ENCODE measurements around the gene MINDY4.

MINDY4 gene

GRCh38 chr7:30852744-30853288 is 81.6 kb downstream of the MINDY4 start:
- DNase-seq (ENCODE audit: low read depth in 2 of 2) = no peak

DNA sequence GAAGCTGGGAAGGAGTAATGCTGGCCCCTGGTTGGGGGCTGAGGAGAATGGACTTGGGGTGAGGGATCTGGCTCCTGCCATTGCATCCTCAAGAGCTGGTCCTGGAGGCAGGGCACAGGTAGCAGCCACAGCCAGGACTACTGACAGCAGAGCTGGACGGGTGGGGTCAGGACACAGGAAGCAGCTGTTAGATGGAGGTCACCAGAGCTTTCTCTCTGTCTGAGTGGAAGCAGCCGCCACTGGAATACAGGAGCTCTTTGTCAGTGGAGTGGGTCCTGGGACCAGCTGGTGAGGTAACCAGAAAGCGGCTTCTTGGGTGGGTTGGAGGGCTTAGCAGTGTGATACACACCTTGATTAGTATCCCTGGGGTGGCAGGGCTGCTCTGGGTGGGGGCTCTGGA is 82.4 kb downstream of the MINDY4 start:
- DNase-seq (ENCODE audit: low read depth in 2 of 2) = no peak

GRCh38 chr7:30855936-30856335 is 84.7 kb downstream of the MINDY4 start:
- no peak for DNase-seq (ENCODE audit: low read depth in 2 of 2)

- no peak for DNase-seq (ENCODE audit: low read depth in 2 of 2)
Observed at GRCh38 chr7:30858576-30858975, 87.4 kb downstream of the MINDY4 start.

- DNase-seq (ENCODE audit: low read depth in 2 of 2) = no peak
Observed at GRCh38 chr7:30859202-30859939, 88.2 kb downstream of the MINDY4 start.

- DNase-seq (ENCODE audit: low read depth in 2 of 2) = no peak
Observed at GRCh38 chr7:30859940-30860496, 88.8 kb downstream of the MINDY4 start.

GRCh38 chr7:30861612-30862011 is 90.4 kb downstream of the MINDY4 start:
- no peak for DNase-seq (ENCODE audit: low read depth in 2 of 2)

DNA sequence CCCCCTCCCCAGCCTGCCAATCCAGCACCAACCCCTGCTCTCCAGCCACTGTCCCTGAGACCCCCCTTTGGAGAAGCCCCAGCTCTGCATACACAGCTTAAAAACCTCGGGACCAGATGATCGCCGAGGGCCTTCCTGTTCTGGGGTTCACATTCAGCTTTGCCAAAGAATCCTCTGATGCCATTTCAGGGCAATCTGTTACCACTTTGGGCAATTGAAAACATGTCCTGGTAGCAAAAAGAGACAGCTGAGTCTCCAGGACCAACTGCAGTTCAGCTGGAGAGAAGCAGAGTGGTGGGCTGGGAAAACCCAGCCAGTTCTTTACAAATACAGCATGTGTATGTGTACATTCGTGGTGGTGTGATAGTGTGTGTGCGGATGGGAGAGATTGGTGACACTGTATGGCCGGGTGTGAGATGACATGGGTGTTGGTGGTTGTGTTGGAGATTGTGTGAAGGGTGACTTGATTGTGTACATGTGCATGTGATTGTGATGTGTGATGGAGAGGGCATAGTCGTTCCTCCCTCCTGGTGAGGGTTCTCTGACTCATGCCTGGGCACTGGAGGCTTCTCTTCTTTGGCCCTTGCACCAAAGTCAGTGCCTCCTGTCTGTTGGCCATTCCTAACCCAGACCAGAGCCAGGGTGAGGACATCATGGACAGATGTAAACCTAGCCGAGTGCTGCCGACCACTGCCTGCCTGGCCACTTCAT is 91.9 kb downstream of the MINDY4 start:
- no peak for DNase-seq (ENCODE audit: low read depth in 2 of 2)

DNA sequence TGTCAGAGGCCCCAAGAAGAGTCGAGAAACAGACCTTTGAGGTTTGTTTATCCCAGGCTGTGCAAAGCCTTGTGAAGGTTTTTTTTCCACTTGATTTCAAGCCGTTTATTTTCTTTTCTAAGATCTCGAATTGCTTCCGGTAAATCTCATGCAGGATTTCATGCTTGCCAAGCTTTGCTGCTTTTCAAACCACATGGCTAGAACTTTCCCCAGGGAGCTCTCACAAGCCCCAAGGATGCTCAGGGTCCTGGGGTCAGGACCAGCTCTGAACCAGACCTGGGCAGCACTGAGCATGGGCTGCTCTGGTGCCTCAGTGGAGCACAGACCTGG is 92.5 kb downstream of the MINDY4 start:
- no peak for DNase-seq (ENCODE audit: low read depth in 2 of 2)

DNA sequence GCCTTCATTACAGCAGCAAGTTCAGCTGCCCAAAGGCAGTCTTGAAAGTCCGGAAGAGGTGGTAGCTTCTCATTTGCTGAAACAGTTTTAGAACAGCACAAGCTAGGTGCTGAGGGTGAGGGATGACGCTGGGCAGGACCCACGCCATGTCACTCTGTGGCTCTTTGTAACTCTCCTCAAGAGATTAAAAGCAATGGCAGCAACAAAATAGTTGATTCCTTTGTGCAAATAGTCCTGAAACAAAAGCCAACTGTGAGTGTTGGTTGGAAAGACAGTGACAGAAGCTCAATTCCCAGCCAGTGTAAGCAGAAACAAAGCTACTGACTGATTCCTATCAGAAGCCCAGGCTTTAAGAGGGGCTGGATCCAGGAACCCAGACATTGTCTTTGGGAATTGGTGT is 92.9 kb downstream of the MINDY4 start:
- no peak for DNase-seq (ENCODE audit: low read depth in 2 of 2)

- DNase-seq (ENCODE audit: low read depth in 2 of 2) = no peak
Observed at GRCh38 chr7:30865076-30865475, 93.9 kb downstream of the MINDY4 start.

GRCh38 chr7:30865821-30866220 is 94.6 kb downstream of the MINDY4 start:
- DNase-seq (ENCODE audit: low read depth in 2 of 2) = no peak

DNA sequence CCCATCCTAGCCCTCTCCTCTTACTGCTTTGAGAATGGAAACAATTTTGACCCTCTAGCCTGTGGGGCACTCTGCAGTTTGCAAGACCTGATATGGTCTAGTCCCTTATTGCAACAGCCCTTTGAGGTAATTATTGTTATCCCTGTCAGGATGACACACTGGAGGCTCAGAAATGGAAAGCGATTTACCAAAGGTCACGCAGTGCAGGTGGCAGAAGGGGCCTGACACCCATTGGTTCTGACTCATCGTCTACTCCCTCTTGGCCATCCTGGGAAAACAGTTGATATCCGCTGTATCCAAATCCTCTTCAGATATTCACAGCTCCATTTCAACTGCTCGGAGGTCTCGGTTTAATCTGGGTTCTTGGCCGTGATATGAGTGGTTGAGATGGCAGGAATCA is 95.7 kb downstream of the MINDY4 start:
- DNase-seq (ENCODE audit: low read depth in 2 of 2) = no peak

DNA sequence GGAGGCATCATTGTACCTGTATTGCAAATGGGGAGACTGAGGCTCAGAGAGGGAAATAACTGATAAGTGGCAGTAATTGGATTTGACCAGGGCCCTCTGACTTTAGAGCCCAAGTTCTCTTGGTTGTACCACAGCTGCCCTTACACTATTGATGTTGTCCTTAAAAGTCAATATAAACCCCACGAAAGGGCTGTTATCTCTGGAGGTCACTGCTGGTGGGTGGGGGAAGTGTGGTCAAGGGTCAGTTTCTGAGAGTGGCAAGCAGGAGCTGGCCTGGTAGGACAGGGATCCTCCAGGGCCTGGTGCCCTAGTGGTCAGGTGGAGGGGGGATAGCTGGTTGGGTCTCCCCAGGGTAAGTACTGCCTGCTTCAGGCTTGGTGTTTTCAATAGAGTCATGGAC is 96.3 kb downstream of the MINDY4 start:
- DNase-seq (ENCODE audit: low read depth in 2 of 2) = no peak

- DNase-seq (ENCODE audit: low read depth in 2 of 2) = no peak
Observed at GRCh38 chr7:30869794-30870611, 98.8 kb downstream of the MINDY4 start.

DNA sequence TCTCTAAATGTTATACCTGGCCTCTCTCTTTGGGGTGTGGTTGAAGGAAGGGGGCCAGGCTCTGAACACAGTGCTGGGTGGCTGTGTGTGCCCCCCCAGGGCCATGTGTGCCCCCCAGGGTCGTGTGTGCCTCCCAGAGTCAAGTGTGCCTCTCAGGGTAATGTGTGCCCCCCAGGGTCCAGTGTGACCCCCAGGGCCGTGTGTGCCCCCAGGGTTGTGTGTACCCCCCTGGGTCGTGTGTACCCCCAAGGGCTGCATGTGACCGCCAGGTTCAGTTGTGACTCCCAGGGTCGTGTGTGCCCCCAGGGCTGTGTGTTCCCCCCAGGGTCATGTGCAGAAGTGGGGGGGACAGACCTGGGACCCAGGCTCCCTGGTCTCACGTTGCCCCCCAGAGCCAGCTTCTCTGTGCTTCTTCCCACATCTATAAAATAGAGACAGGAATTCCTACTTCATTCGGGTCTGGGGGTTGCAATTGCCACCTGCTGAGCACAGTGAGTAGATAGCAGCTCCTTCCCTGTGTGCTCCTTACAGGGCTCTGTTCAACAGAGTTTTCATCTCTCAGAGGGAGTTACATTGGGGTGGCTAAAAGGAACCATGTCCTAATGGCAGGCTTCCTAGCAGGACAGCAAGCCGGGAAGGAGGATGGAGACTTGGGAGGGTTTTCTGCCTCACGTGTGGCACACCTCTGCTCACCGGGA is 99.8 kb downstream of the MINDY4 start:
- no peak for DNase-seq (ENCODE audit: low read depth in 2 of 2)

DNA sequence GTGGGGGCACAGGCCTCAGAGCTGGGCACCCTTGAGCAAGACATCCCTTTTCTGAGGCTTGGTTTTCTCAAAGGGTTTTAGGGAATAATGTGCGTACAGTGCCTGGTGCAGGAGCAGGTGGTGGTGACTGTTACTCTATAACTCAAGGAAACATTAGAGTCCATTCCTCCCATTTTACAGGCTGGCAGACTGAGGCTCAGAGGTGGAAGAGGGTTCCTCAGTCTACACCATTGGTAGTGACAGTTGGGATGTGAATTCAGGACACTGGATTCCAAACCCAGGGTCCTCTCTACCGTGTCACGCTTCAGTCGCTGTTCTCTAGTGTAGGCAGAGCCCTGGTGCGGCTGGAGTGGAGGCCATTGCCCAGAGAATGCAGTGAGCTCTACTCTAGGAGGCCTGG is 100.4 kb downstream of the MINDY4 start:
- no peak for DNase-seq (ENCODE audit: low read depth in 2 of 2)

DNA sequence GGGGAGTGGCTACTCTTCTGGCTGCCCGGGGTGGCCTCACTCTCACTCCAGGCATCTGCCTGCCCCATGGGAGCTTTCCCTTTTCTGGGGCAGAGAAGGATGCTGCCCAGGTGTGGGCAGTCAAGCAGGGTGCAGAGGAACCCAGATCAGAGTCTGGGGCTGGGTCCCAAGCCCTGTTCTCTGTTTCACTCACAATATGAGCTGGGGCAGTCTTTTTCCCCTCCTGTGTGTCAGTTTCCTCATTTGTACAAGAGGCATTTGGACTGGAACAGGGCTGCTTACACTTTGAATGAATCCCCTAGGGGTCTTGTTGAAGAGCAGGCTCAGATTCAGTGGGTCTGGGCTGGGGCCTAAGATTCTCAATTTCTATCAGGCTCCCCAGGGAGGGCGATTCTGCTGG is 102.0 kb downstream of the MINDY4 start:
- no peak for DNase-seq (ENCODE audit: low read depth in 2 of 2)

- DNase-seq (ENCODE audit: low read depth in 2 of 2) = no peak
Observed at GRCh38 chr7:30873656-30874055, 102.4 kb downstream of the MINDY4 start.

DNA sequence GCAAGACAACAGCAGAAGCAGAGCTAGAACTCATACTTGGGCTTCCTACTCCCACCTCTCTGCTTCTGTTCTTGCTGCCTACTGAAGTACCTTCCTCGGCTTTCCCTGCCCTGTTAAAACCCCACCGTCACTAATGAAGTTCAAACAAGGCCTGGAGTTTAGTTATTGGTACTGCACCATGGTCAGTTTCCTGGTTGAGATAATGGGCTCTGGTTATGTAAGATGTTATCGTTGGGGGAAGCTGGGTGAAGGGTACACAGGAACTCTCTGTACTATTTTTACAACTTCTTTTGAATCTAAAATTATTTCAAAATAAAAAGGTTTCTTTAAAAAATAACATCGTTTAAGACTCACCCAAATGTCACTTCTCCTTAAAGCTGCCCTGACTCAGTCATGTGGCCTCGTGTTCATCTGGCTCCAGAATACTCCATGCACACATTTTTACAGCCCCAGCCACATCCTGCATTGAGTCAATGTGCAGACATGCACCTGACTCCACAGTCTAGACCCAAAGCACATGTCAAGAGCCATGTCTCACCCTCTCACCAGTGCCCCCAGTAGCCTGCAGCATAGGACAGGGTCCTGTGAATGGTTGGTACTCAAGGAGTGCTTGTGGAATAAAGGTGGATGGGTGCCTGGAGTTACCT is 103.6 kb downstream of the MINDY4 start:
- no peak for DNase-seq (ENCODE audit: low read depth in 2 of 2)
